Heart left ventricle (tissue), 13 donors: ENCODE results near the gene SLC25A31.

Experiments
- CTCF ChIP-seq, 12 donors: fragments of 200-600 bp; sonication (generic) in 4 of 12; IDR thresholded peaks; one replicate each; pipeline versions ENCODE4 v1.5.0 to v1.8.0; 2018 to 2022; ENCODE audit warnings: antibody characterized with exemption in 12 of 12, mild to moderate bottlenecking in 5 of 12
- POLR2A ChIP-seq, 2 donors: fragments of 450-650 bp; IDR thresholded peaks; one replicate each; pipeline ENCODE4 v1.6.1; 2017; ENCODE audit warnings: antibody characterized with exemption in 2 of 2, mild to moderate bottlenecking in 2 of 2, moderate library complexity in 2 of 2
- donor health status: ischemic (EF 13 %, LVEDD 7.1; RV severe dilation, severe dysfunction).
- donor health status: DM: no; HTN: yes; CAD: no.
- donor health status: DM: no; HTN: no; CAD: no.
- donor health status: ischemic (EF 25% LVEDD 6.9; RV normal size, moderate dysfunction).
- donor health status: ischemic (EF 25% LVEDD 5.7; RV mildly dilated, moderate dysfunction).
- donor health status: ischemic (EF 35%, LVEDD 5.7; RV mildly dilated, moderate dysfunction).
- donor health status: nonischemic (EF 11% LVEDD 7.7; RV severe dilation, severe dysfunction).
- donor health status: DM: yes; HTN: yes; CAD: no.
- donor health status: PGD.
- donor health status: ischemic (EF 29% LVEDD 5.4; RV normal size, mild dysfunction).
- donor health status: nonischemic (EF 23%, LVEDD 6.1; RV moderate dilation, normal function).

GRCh38 chr4:127791391-127791790 is 61.2 kb downstream of the SLC25A31 start:
- no peak for TF ChIP-seq POLR2A (IDR thresholded peaks at IDR 0.05)
- no peak for TF ChIP-seq CTCF (IDR thresholded peaks at IDR 0.05)
